ENCODE results near the gene MYRF.

DNA sequence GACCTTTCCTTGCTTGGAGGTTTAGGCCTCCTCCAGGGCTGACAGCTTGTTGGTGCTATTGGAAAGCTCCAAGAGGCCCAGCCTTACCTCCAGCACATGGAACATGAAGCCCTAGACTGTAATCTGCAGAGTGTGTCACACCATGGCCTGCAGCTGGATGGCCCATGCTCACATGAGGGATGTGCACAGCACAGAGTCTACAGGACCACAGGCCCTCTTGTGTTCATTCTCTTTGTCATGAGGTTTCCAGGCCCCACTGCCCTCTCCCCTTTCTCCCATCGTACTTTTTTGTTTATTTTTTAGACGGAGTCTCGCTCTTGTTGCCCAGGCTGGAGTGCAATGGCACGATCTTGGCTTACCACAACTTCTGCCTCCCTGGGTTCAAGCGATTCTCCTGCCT is 54.3 kb downstream of the MYRF start:
- TF ChIP-seq, protein P1, sequence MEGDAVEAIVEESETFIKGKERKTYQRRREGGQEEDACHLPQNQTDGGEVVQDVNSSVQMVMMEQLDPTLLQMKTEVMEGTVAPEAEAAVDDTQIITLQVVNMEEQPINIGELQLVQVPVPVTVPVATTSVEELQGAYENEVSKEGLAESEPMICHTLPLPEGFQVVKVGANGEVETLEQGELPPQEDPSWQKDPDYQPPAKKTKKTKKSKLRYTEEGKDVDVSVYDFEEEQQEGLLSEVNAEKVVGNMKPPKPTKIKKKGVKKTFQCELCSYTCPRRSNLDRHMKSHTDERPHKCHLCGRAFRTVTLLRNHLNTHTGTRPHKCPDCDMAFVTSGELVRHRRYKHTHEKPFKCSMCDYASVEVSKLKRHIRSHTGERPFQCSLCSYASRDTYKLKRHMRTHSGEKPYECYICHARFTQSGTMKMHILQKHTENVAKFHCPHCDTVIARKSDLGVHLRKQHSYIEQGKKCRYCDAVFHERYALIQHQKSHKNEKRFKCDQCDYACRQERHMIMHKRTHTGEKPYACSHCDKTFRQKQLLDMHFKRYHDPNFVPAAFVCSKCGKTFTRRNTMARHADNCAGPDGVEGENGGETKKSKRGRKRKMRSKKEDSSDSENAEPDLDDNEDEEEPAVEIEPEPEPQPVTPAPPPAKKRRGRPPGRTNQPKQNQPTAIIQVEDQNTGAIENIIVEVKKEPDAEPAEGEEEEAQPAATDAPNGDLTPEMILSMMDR (conservative IDR thresholded peaks at IDR 0.05; ENCODE audit: low read depth, low read length): no peak
- no peak for TF ChIP-seq EZH2phosphoT487 (IDR thresholded peaks at IDR 0.05; ENCODE audit: borderline replicate concordance, low read length)

Data from PC-3 (cell line).